Esophagus squamous epithelium (tissue), 5 donors: ENCODE measurements around the gene MRPS34. TPM values are rescaled to one million over a fixed set of nuclear protein-coding genes. Genes with fewer than 3 reads are reported as not detected.
A peak's percentile ranks its signal among the peaks of the same experiment; 100 is the strongest.

Experiments
- DNase-seq: peaks from one replicate; lab custom pipeline; 2025; lab: John Stamatoyannopoulos, UW
- H3K27ac ChIP-seq, 4 donors: fragments of 200-600 bp; sonication (generic); one replicate each; pipeline ENCODE4 v1.5.1; 2016 to 2019; ENCODE audit warnings: mild to moderate bottlenecking in 1 of 4
- H3K27me3 ChIP-seq, 4 donors: fragments of 200-600 bp; sonication (generic); 1 replicate in 3 of 4; 2 replicates in 1 of 4; pipeline versions ENCODE4 v1.5.1 to v1.6.0; 2017 to 2021; ENCODE audit warnings: antibody characterized with exemption in 1 of 4
- H3K36me3 ChIP-seq, 3 donors: fragments of 200-600 bp; sonication (generic); one replicate each; pipeline ENCODE4 v1.5.1; 2016 to 2019
- H3K4me1 ChIP-seq, 3 donors: fragments of 200-600 bp; sonication (generic); one replicate each; pipeline ENCODE4 v1.5.1; 2017 to 2019
- H3K4me3 ChIP-seq, 4 donors: fragments of 200-600 bp; sonication (generic); 1 replicate in 3 of 4; 2 replicates in 1 of 4; pipeline ENCODE4 v1.5.1; 2016 to 2019; ENCODE audit warnings: mild to moderate bottlenecking in 2 of 4, moderate library complexity in 1 of 4
- H3K9me3 ChIP-seq, 3 donors: fragments of 200-600 bp; sonication (generic); one replicate each; pipeline ENCODE4 v1.5.1; 2016 to 2019
- POLR2A ChIP-seq, 4 donors: fragments of 450-650 bp; IDR thresholded peaks; one replicate each; pipeline ENCODE4 v1.6.1; 2017; ENCODE audit warnings: antibody characterized with exemption in 4 of 4, mild to moderate bottlenecking in 4 of 4, moderate library complexity in 3 of 4
- WGBS, 2 donors: methylation state at CpG; one replicate each; pipeline ENCODE4 v1.1.5; 2018; 5-methylcytosine and 5-hydroxymethylcytosine counted together
- intact Hi-C: fragments of 100-400 bp; cut with DNase I; formaldehyde crosslinking; loops from one replicate; pipeline ENCODE4 v1.15.0; 2022
- total RNA-seq, 4 donors: library from RNA; depleted of rRNA; stranded (reverse); fragments of >200 nt; gene quantifications; one replicate each; pipeline ENCODE4 v1.1.0, GENCODE V29; 2016
- TF ChIP-seq, protein P1 (sequence below), 6 experiments: fragments of 450-650 bp in 4 of 6; fragments of 200-600 bp in 2 of 6; sonication (generic) in 2 of 6; IDR thresholded peaks; one replicate each; pipeline ENCODE4 v1.5.1; 2016 to 2019; ENCODE audit warnings: antibody characterized with exemption in 6 of 6, mild to moderate bottlenecking in 4 of 6, moderate library complexity in 4 of 6
- donor health status: DM: yes; HTN: yes; CAD: no.

The MRPS34 gene
- total RNA-seq, 4 donors from 2014 or later, result 89.5 to 158 (median 114) TPM

DNA sequence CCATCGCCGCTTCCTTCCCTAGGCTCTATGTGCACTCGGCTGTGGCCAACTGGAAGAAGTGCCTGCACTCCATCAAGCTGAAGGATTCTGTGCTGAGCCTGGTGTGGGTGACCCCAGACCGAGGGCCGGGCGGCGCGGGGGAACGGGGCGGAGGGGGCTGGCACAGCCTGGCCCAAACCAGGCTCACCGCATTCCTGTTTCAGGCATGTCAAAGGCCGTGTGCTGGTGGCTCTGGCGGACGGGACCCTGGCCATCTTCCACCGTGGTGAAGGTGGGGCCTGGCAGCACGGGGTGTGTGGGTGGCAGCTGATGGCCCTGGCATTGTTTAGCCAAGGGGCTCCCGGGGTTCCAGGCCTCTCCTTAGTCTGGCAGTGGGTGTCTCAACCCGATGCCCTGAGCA, 6.2 kb downstream of the MRPS34 start:
- intact Hi-C loops, result no loop called here
- Histone ChIP-seq H3K9me3 (no peaks in the 10 kb centered on the region), H3K27ac (no peak overlapping the region), H3K36me3 (peaks cover 37 to 82% (median 59%) of the 10 kb centered on the region in 3 donors), H3K27me3 (no peaks in the 10 kb centered on the region), H3K4me1 (peaks cover 14 to 57% (median 24%) of the 10 kb centered on the region in 3 donors), H3K4me3 (no peak overlapping the region)
- TF ChIP-seq POLR2A (IDR thresholded peaks at IDR 0.05), result no peak
- TF ChIP-seq, protein P1, sequence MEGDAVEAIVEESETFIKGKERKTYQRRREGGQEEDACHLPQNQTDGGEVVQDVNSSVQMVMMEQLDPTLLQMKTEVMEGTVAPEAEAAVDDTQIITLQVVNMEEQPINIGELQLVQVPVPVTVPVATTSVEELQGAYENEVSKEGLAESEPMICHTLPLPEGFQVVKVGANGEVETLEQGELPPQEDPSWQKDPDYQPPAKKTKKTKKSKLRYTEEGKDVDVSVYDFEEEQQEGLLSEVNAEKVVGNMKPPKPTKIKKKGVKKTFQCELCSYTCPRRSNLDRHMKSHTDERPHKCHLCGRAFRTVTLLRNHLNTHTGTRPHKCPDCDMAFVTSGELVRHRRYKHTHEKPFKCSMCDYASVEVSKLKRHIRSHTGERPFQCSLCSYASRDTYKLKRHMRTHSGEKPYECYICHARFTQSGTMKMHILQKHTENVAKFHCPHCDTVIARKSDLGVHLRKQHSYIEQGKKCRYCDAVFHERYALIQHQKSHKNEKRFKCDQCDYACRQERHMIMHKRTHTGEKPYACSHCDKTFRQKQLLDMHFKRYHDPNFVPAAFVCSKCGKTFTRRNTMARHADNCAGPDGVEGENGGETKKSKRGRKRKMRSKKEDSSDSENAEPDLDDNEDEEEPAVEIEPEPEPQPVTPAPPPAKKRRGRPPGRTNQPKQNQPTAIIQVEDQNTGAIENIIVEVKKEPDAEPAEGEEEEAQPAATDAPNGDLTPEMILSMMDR (IDR thresholded peaks at IDR 0.05), result no peak
- 60% methylated on average over 1 of the region's 18 CpGs; no CpG with 5 or more reads in 1 of the 2 donors for WGBS, 2 donors
- DNase-seq, result no peak

DNA sequence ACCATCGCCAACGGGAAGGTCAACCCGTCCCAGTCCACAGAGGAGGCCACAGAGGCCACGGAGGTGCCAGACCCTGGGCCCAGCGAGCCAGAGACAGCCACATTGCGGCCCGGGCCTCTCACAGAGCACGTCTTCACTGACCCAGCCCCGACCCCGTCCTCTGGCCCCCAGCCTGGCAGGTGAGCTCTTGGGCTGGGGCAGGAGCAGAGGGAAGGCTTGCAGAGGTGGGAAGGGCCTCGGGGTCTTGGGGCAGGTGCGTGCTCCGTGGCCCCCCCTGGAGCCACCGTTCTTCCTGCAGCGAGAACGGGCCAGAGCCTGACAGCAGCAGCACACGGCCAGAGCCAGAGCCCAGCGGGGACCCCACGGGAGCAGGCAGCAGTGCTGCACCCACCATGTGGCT, 6.7 kb downstream of the MRPS34 start:
- Histone ChIP-seq H3K36me3 (peaks cover 37 to 86% (median 59%) of the 10 kb centered on the region in 3 donors), H3K4me3 (no peak overlapping the region), H3K9me3 (no peaks in the 10 kb centered on the region), H3K4me1 (peaks cover 14 to 52% (median 21%) of the 10 kb centered on the region in 3 donors), H3K27me3 (no peaks in the 10 kb centered on the region), H3K27ac (no peak overlapping the region)
- no peak for DNase-seq
- intact Hi-C loops, result no loop called here
- WGBS, 2 donors, result no CpG with 5 or more reads among the region's 19 CpGs
- TF ChIP-seq, protein P1 (IDR thresholded peaks at IDR 0.05), result no peak
- no peak for TF ChIP-seq POLR2A (IDR thresholded peaks at IDR 0.05)

DNA sequence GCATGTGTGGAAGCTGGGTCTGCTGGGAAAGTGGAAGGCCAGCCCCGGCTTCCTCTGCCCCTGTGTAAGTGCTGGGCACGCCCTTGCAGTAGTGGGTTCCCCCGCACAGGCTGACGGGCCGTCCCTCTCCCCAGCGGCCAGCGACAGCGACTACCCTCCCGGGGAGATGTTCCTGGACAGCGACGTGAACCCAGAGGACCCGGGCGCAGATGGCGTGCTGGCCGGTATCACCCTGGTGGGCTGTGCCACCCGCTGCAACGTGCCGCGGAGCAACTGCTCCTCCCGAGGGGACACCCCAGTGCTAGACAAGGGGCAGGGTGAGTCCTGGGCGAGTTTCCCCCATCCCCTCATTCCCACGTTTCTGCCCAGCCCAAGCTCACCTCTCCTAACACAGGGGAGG, 7.1 kb downstream of the MRPS34 start:
- Histone ChIP-seq H3K4me3 (no peak overlapping the region), H3K4me1 (peaks cover 14 to 48% (median 19%) of the 10 kb centered on the region in 3 donors), H3K27ac (no peak overlapping the region), H3K9me3 (no peaks in the 10 kb centered on the region), H3K27me3 (no peaks in the 10 kb centered on the region), H3K36me3 (peaks cover 37 to 90% (median 62%) of the 10 kb centered on the region in 3 donors)
- no CpG with 5 or more reads among the region's 22 CpGs for WGBS, 2 donors
- no peak for TF ChIP-seq POLR2A (IDR thresholded peaks at IDR 0.05)
- TF ChIP-seq, protein P1 (IDR thresholded peaks at IDR 0.05), result no peak
- intact Hi-C loops, result no loop called here
- DNase-seq, result no peak

DNA sequence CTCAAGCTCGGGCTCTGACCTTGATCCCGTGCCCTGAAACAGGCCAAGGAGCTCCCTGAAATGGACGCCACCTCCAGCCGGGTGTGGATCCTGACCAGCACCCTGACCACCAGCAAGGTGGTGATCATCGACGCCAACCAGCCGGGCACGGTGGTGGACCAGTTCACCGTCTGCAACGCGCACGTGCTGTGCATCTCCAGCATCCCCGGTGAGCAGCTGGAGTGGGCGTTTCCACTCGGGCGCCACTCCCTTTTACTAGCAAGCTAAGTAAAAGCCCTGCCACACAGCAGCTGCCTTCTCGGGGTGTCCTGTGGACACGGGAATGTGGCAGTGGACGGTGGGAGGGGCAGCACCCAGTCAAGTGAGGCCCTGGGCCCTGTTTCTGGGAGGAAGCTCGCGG, 8.0 kb downstream of the MRPS34 start:
- Histone ChIP-seq H3K9me3 (no peaks in the 10 kb centered on the region), H3K27me3 (no peaks in the 10 kb centered on the region), H3K4me1 (peaks cover 8 to 40% (median 11%) of the 10 kb centered on the region in 3 donors), H3K4me3 (no peak overlapping the region), H3K36me3 (peaks cover 43 to 99% (median 70%) of the 10 kb centered on the region in 3 donors), H3K27ac (no peak overlapping the region)
- no peak for DNase-seq
- WGBS, 2 donors, result 100% methylated on average over 1 of the region's 21 CpGs
- TF ChIP-seq, protein P1 (IDR thresholded peaks at IDR 0.05), result no peak
- TF ChIP-seq POLR2A (IDR thresholded peaks at IDR 0.05), result no peak
- intact Hi-C loops, result no loop called here

DNA sequence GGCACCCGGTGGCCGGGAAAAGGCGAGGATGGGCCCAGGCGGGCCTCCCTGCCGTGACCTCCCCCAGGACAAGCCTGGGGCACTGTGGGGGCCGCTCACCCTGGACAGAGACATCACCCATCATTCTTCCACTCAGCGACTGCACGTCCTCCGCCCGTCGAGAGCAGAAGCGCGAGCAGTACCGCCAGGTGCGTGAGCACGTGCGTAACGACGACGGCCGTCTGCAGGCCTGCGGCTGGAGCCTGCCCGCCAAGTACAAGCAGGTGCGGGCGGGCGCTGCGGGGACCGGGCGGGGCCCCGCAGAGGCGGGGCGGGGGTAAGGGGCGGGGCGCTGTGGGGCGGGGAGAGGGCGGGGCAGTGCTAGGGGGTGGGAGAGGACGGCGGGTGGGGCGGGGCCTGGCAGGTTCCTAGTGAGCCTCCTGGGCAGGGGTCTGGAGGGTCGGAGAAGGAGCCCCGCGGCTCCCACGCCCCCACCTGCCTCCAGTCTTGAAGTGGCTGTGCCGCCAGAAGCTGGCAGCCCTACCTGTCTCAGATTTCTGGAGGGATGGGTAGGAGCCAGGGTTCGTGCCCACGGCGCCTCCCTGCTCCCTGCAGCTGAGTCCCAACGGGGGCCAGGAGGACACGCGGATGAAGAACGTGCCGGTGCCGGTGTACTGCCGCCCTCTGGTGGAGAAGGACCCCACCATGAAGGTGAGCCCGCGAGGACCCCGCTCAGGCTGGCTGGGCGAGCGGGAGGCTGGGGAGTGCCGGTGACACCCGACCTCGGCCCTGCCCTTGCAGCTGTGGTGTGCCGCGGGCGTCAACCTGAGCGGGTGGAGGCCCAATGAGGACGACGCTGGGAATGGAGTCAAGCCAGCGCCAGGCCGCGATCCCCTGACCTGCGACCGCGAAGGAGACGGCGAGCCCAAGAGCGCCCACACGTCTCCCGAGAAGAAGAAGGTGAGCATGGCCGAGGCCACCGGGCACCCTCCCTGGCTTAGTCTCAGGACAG, 9.1 kb downstream of the MRPS34 start:
- 26 to 83% methylated on average over 6 of the region's 81 CpGs for WGBS, 2 donors
- Histone ChIP-seq H3K9me3 (no peaks in the 10 kb centered on the region), H3K27ac (no peak overlapping the region), H3K4me3 (no peak overlapping the region), H3K27me3 (no peaks in the 10 kb centered on the region), H3K4me1 (peaks cover 0 to 28% (median 8%) of the 10 kb centered on the region in 3 donors), H3K36me3 (peaks cover 42 to 100% (median 63%) of the 10 kb centered on the region in 3 donors)
- intact Hi-C loops, result no loop called here
- no peak for TF ChIP-seq POLR2A (IDR thresholded peaks at IDR 0.05)
- TF ChIP-seq, protein P1 (IDR thresholded peaks at IDR 0.05), result peak in 2 of 6 experiments; percentile 50 to 51
- no peak for DNase-seq
